ENCODE data around the gene SHC4.

Gene SHC4, protein sequence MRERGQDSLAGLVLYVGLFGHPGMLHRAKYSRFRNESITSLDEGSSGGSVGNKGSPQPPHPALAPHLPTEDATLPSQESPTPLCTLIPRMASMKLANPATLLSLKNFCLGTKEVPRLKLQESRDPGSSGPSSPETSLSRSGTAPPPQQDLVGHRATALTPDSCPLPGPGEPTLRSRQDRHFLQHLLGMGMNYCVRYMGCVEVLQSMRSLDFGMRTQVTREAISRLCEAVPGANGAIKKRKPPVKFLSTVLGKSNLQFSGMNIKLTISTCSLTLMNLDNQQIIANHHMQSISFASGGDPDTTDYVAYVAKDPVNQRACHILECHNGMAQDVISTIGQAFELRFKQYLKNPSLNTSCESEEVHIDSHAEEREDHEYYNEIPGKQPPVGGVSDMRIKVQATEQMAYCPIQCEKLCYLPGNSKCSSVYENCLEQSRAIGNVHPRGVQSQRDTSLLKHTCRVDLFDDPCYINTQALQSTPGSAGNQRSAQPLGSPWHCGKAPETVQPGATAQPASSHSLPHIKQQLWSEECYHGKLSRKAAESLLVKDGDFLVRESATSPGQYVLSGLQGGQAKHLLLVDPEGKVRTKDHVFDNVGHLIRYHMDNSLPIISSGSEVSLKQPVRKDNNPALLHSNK

DNA sequence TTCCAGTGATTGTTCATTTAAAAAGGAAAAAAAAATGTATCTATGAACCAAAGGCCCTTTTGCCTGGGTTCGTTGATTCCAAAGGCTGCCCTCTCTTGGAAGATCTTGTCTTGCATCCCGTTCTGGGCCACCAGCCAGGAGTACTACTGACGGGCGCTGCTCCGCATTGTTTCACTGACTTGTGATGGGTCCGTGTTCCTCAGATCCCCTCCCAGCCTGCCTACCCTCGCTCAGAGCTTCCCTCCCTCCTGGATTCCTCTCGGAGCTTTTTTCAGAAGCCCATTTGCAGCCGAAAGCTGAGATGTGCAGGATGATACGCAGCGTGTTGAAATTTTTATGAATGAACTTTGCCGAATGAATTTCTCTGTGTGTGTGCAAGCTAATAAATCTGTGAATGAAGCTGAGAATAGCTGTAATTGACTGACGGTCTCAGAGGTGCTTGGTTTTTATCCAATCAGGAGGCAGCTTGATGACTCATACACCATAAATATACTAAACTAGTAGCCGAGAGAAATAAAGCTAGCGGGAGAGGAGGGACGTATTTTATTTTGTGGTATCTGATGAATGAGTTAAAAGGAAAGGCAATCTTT, at the start of gene SHC4:
SHC4 (minus strand) TSS at position 396 of the 590 bp plus-strand sequence. CDS start 904 bp downstream, outside the sequence.
- intact Hi-C loops (cut with DNase I) = loop anchor here (5.0 kb wide), 1 partner anchor 86 kb away; the partner anchor contains the start of gene EID1
- DNase-seq = peak; percentile 44 to 96 (median 80)

- no peak for DNase-seq
- intact Hi-C loops (cut with DNase I) = no loop called here
These were observed 35.6 kb upstream of the SHC4 start for GRCh38 chr15:48999314-48999713.

DNA sequence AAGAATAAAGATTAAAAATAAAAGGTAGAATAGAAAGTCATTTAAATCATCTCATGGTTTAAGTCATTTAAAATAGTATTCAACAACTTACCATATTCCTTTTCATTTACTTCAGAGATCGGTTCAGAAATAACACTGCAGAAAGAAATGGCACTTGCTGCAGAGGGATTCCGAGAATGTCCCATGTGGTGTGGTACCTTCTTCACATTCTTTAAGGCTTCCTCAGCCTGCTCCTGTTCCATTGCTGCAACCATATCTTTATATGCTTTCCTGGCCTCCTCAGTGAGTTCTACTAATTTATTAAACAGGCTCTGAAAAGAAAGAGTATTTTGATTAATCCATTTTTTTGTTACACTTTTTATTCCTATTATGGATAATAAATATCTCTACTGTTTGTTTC, 32.6 kb upstream of the SHC4 start:
- intact Hi-C loops (cut with DNase I) = no loop called here

DNA sequence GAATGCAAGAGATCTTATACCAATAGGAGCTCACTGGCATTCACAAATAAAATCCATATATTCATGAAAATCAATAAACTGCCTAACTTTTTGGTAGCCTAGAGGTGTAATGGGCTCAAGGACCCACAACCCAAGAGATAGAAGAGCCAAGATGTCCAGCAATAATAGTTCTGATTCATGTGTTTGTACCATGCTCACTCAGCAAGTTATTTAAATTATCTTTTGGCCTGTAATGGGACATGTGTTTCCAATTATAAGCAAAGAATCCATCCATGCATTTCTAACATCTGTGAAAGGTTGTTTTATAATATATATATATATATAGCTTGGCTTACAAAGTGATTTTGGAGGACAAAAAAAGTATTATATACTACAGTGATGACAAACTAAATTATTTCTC, 29.7 kb upstream of the SHC4 start:
- intact Hi-C loops (cut with DNase I) = no loop called here
- no peak for DNase-seq

More for the DNA sequence above, 32.6 kb upstream of the SHC4 start:
- no peak for DNase-seq

GRCh38 chr15:48992545-48992944, 28.8 kb upstream of the SHC4 start:
- DNase-seq = no peak
- intact Hi-C loops (cut with DNase I) = no loop called here

DNA sequence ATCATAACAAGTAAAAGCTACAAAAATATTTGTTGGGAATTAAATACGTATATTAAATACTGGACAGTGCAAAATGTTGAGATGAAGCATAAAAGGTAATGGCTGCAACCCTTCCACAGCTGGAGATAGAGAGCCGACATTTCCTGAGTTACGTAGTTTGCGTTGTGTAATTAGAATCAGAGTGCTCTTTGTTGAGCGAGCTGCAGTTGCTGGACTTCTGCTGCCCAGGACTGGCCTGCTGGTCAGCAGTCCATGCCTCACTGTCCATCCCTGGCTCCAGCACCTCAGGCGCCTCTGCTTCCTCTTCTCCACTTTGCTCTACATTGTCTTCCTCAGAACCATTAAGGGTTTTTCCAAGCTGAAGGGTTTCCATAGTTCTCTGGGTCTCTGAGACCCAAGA, 28.4 kb upstream of the SHC4 start:
- DNase-seq = peak in 2 of 10 donors; percentile 28 to 83
- intact Hi-C loops (cut with DNase I) = no loop called here

DNA sequence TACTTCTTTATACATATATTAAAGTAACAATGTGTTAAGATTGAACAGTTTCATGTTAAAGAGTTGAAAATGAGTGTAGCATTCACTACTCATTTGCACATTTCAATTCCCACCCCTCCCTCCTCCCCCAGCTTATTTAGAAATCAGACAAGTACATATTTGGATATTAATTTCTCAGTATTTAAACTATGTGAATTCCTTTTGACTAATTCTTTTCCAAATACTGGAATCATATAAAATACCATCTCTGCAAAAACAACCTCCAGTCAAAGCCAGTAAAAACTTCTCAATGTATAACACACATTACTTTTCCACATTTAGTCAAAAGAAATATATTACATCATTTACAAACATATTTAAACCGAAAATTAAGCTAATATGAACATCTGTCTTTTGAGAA, 25.5 kb upstream of the SHC4 start:
- no peak for DNase-seq
- intact Hi-C loops (cut with DNase I) = no loop called here

- intact Hi-C loops (cut with DNase I) = no loop called here
- no peak for DNase-seq
These were observed 23.4 kb upstream of the SHC4 start for GRCh38 chr15:48987142-48987541.

- no peak for DNase-seq
- intact Hi-C loops (cut with DNase I) = no loop called here
These were observed 22.5 kb upstream of the SHC4 start for GRCh38 chr15:48986240-48986639.

- intact Hi-C loops (cut with DNase I) = no loop called here
- no peak for DNase-seq
These were observed 21.8 kb upstream of the SHC4 start for GRCh38 chr15:48985516-48985915.

- peak in 1 of 10 donors; percentile 72 for DNase-seq
- intact Hi-C loops (cut with DNase I) = no loop called here
These were observed 21.2 kb upstream of the SHC4 start for GRCh38 chr15:48984811-48985352.

- no peak for DNase-seq
- intact Hi-C loops (cut with DNase I) = no loop called here
These were observed 20.4 kb upstream of the SHC4 start for GRCh38 chr15:48984021-48984710.

DNA sequence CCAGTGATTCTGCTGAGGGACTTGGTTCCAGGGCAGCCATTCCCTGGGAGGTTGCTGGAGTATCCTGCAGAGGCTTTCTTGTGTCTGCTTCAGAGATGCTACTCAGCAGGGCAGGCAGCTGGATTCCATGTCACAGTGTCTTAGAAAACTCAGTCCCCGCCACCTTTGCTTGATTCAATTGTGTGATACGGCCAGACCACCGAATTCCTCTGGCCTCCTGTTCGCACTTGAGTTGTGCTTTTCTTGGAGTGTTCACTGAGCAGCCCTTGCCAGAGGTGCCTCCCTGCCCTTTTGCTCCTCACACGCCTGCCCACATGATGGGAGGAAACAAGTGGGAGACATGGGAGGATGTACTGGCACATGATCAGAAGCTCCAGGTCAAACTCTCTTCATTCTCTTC, 19.6 kb upstream of the SHC4 start:
- intact Hi-C loops (cut with DNase I) = no loop called here
- no peak for DNase-seq

- intact Hi-C loops (cut with DNase I) = no loop called here
- no peak for DNase-seq
These were observed 18.2 kb upstream of the SHC4 start for GRCh38 chr15:48981941-48982340.

DNA sequence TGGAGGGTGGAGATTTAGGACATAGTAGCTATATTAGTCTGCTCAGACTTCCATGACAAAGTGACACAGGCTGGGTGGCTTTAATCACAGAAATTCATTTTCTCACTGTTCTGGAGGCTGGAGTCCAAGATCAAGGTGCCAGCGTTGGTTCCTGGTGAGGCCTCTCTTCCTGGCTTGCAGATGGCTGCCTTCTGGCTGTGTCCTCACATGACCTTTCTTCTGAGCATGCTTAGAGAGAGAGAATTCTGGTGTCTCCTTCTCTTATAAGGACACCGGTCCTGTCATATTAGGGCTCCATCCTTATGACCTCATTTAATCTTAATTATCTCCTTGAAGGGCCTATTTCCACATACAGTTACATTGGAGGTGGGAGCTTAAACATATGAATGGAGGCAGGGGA, 14.9 kb upstream of the SHC4 start:
- DNase-seq = no peak
- intact Hi-C loops (cut with DNase I) = no loop called here

GRCh38 chr15:48976444-48977088, 12.8 kb upstream of the SHC4 start:
- DNase-seq = peak in 5 of 10 donors; percentile 23 to 86 (median 45)
- intact Hi-C loops (cut with DNase I) = loop anchor here (2.0 kb wide), 1 partner anchor 70 kb away; the partner anchor contains the start of gene SECISBP2L

DNA sequence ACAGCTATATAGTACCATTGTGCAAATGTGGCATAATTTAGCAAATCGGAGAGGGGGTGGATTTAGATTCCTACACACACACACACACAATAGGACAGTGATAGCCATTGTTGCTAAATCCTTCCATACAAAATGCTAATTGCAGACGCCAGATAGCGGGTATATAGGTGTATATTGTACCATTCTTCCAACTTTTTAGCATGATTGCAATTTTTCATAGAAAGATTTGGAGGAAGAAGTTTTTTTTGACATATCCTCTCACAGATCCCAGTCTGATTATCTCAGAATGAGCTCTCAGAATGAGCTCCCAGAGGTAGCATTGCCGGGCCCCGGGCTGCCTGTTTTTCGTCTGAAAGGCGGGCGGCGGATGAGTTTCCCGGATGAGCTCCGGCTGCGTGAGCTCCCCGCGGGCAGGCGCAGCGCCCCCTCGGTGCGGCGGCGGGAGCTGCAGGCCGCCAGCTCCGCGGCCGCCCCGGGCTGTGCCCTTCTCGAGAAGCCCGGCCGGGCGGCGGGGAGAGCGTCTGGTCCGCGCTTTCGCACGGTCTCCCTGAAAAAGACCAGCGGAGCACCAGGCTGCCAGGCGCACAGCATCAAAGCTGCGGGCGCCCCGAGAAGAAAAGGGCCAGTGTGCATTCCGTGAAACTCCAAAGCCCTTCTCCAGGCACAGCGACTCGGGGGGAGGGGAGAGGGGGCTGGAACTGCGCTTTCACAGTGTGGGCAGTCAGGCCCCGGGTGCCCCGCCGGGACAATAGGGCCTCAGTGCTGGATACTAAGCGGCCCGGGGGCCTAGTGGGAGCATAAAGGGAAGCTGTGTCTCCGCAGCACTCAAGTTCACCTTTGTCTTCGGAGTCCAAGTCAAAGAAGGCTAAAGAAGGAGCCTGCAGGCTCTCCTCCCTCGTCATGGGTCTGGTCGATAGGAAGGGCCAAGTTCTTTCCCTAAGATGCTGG, 12.0 kb upstream of the SHC4 start:
- peak; percentile 77 to 98 (median 87) for DNase-seq
- intact Hi-C loops (cut with DNase I) = loop anchor here (2.0 kb wide), 1 partner anchor 71 kb away; the partner anchor contains the start of gene SECISBP2L

- DNase-seq = peak in 2 of 10 donors; percentile 15 to 23
- intact Hi-C loops (cut with DNase I) = no loop called here
These were observed 11.2 kb upstream of the SHC4 start for GRCh38 chr15:48974882-48975281.

All from posterior cingulate gyrus (tissue), 11 donors.